ENCODE data around the gene IGF2BP3.
A peak's percentile ranks its signal among the peaks of the same experiment; 100 is the strongest.

The IGF2BP3 gene

GRCh38 chr7:23393636-23394035, 76.7 kb downstream of the IGF2BP3 start:
- CTCF ChIA-PET, result interaction anchor here (1.2 to 1.6 kb wide), 3 partner anchors 18 to 33 kb away, joined by 3 read pairs; no protein-coding TSS in a partner anchor
- TF ChIP-seq, protein P1, sequence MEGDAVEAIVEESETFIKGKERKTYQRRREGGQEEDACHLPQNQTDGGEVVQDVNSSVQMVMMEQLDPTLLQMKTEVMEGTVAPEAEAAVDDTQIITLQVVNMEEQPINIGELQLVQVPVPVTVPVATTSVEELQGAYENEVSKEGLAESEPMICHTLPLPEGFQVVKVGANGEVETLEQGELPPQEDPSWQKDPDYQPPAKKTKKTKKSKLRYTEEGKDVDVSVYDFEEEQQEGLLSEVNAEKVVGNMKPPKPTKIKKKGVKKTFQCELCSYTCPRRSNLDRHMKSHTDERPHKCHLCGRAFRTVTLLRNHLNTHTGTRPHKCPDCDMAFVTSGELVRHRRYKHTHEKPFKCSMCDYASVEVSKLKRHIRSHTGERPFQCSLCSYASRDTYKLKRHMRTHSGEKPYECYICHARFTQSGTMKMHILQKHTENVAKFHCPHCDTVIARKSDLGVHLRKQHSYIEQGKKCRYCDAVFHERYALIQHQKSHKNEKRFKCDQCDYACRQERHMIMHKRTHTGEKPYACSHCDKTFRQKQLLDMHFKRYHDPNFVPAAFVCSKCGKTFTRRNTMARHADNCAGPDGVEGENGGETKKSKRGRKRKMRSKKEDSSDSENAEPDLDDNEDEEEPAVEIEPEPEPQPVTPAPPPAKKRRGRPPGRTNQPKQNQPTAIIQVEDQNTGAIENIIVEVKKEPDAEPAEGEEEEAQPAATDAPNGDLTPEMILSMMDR (IDR thresholded peaks at IDR 0.05; ENCODE audit: control extremely low read depth, extremely low read depth, low read depth, missing control alignments), result no peak
- no peak for DNase-seq (ENCODE audit: extremely low spot score)
- POLR2A ChIA-PET, result no interaction called here

DNA sequence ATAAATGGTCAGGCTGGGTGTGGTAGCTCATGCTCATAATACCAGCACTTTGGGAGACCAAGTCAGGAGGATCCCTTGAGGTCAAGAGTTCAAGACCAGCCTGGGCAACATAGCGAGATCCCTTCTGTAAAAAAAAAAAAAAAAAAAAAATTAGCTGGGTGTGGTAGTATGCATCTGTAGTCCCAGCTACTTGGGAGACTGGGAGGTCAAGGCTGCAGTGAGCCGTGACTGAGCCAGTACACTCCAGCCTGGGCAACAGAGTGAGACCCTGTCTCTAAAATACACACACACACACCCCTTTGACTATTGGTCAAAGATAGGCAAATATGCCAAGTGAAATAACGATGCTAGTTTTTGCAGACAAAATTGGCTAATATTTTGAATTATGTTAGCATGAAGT, 80.6 kb downstream of the IGF2BP3 start:
- no peak for DNase-seq (ENCODE audit: extremely low spot score)
- TF ChIP-seq, protein P1 (IDR thresholded peaks at IDR 0.05; ENCODE audit: control extremely low read depth, extremely low read depth, low read depth, missing control alignments), result no peak
- ChIA-PET CTCF (interaction anchor here (0.8 to 1.4 kb wide), 4 partner anchors 13 to 113 kb away, joined by 3 to 5 read pairs (median 4); no protein-coding TSS in a partner anchor), POLR2A (no interaction called here)

GRCh38 chr7:23387583-23387982, 82.7 kb downstream of the IGF2BP3 start:
- TF ChIP-seq, protein P1 (IDR thresholded peaks at IDR 0.05; ENCODE audit: control extremely low read depth, extremely low read depth, low read depth, missing control alignments), result no peak
- DNase-seq (ENCODE audit: extremely low spot score), result no peak
- ChIA-PET POLR2A (no interaction called here), CTCF (no interaction called here)

GRCh38 chr7:23385140-23385539, 85.2 kb downstream of the IGF2BP3 start:
- TF ChIP-seq, protein P1 (IDR thresholded peaks at IDR 0.05; ENCODE audit: control extremely low read depth, extremely low read depth, low read depth, missing control alignments), result no peak
- DNase-seq (ENCODE audit: extremely low spot score), result peak; percentile 20
- ChIA-PET CTCF (interaction anchor here (1.4 to 2.5 kb wide), 4 partner anchors 10 to 27 kb away, joined by 4 to 9 read pairs (median 4); no protein-coding TSS in a partner anchor), POLR2A (no interaction called here)

DNA sequence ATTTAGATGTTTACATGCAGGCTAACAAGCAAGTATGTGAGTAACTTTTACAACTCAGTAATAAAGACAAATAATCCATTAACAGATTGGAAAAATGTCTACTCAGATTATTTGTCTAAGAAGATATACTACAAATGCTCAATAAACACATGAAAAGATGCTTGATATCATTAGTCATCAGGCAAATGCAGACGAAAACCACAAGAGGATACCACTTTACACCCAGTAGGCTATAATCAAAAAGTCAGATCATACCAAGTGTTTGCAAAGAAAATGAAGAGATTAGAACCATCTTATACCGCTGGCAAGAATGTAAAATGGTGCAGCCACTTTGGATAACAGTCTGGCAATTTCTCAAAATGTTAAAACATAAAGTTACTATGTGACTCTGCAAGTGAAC, 87.1 kb downstream of the IGF2BP3 start:
- CTCF ChIA-PET, result interaction anchor here (1.1 kb wide), 1 partner anchor 17 kb away, joined by 3 read pairs; no protein-coding TSS in a partner anchor
- DNase-seq (ENCODE audit: extremely low spot score), result no peak
- POLR2A ChIA-PET, result interaction anchor here (0.7 kb wide), 1 partner anchor 951 kb away, joined by 5 read pairs; no protein-coding TSS in a partner anchor

GRCh38 chr7:23380961-23381360, 89.3 kb downstream of the IGF2BP3 start:
- TF ChIP-seq, protein P1 (IDR thresholded peaks at IDR 0.05; ENCODE audit: control extremely low read depth, extremely low read depth, low read depth, missing control alignments), result no peak
- ChIA-PET CTCF (interaction anchor here (1.2 to 3.7 kb wide), 5 partner anchors 19 to 40 kb away, joined by 3 to 18 read pairs (median 4); no protein-coding TSS in a partner anchor), POLR2A (no interaction called here)
- DNase-seq (ENCODE audit: extremely low spot score), result no peak

More for the DNA sequence above, 87.1 kb downstream of the IGF2BP3 start:
- TF ChIP-seq, protein P1 (IDR thresholded peaks at IDR 0.05; ENCODE audit: control extremely low read depth, extremely low read depth, low read depth, missing control alignments), result no peak
